Muscle of leg (tissue), 11 donors: ENCODE results near the gene PHLDA1. TPM values are rescaled to one million over a fixed set of nuclear protein-coding genes. Genes with fewer than 3 reads are reported as not detected.

Experiments
- DNase-seq: peaks from one replicate; pipeline ENCODE4 v3.0.0; 2013
- H3K27ac ChIP-seq: one replicate; pipeline ENCODE4 v1.5.1; 2013; ENCODE audit warnings: mild to moderate bottlenecking, low read length, control low read depth
- H3K27me3 ChIP-seq: one replicate; pipeline ENCODE4 v1.6.1; 2013; ENCODE audit warnings: low read length; ENCODE audit not compliant: control insufficient read depth, insufficient read depth
- H3K36me3 ChIP-seq: one replicate; pipeline ENCODE4 v1.6.1; 2013; ENCODE audit warnings: low read length; ENCODE audit not compliant: control insufficient read depth, insufficient read depth
- H3K4me1 ChIP-seq: one replicate; pipeline ENCODE4 v1.6.1; 2013; ENCODE audit warnings: low read length; ENCODE audit not compliant: control insufficient read depth, insufficient read depth
- H3K4me3 ChIP-seq: one replicate; pipeline ENCODE4 v1.5.1; 2013; ENCODE audit warnings: low read length, control low read depth
- H3K9me3 ChIP-seq: replicated peaks from 2 replicates; pipeline ENCODE4 v1.6.1; 2013; ENCODE audit warnings: low read depth, low read length; ENCODE audit not compliant: control insufficient read depth
- WGBS: methylation state at CpG from one replicate; pipeline ENCODE4 v1.1.5; 2013; ENCODE audit warnings: missing lambda C conversion rate; ENCODE audit not compliant: insufficient coverage; 5-methylcytosine and 5-hydroxymethylcytosine counted together
- polyA plus RNA-seq, 8 donors: library from polyadenylated mRNA; unstranded; fragments of 120-200 nt; gene quantifications; one replicate each; pipeline versions ENCODE4 v1.2.1 to v1.2.3, GENCODE V29; 2013; ENCODE audit warnings: inconsistent platforms in 1 of 8, low replicate concordance in 1 of 8; ENCODE audit not compliant: insufficient read length in 8 of 8, insufficient read depth in 1 of 8
- total RNA-seq: library from RNA; stranded (reverse); fragments of 120-200 nt; gene quantifications from one replicate; pipeline ENCODE4 v1.2.4, GENCODE V29; 2013

Gene PHLDA1
- total and polyA plus RNA-seq, 9 donors, result 15.3 to 42.0 (median 23.8) TPM

DNA sequence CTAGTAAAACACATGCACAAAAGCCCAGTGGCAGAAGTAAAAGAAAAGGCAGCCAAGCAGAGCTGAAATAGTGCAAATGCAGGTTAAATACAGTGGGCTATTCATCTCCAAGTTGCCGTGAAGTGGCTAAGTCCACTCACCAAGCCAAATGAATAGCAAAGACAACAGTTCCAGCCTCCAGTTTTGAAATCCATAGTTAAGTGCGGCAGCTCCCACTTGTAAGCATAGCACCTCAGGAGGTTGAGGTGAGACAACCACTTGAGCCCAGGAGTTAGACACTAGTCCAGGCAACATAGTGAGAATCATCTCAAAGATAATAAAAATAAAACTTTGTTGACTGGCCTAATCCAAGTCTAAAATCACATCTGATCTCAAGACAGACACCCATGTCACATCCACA lies 9.8 kb upstream of the PHLDA1 start:
- WGBS, result no CpG with 5 or more reads among the region's 2 CpGs
- Histone ChIP-seq H3K27ac (no peak overlapping the region), H3K27me3 (no peaks in the 10 kb centered on the region), H3K4me1 (peaks cover 3% of the 10 kb centered on the region), H3K4me3 (no peak overlapping the region), H3K9me3 (no peaks in the 10 kb centered on the region), H3K36me3 (peaks cover 9% of the 10 kb centered on the region)
- DNase-seq, result no peak

DNA sequence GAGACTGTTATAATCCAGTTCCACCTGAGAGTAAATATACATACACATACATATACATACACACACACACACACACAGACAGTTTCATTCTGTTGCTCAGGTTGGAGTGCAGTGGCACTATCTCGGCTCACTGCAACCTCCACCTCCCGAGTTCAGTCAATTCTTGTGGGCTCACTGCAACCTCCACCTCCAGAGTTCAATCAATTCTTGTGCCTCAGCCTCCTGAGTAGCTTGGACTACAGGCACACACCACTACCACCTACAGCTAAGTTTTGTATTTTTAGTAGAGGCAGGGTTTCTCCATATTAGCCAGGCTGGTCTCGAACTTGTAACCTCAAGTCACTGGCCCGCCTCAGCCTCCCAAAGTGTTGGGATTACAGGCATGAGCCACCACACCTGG lies 8.9 kb upstream of the PHLDA1 start:
- Histone ChIP-seq H3K9me3 (no peaks in the 10 kb centered on the region), H3K27me3 (no peaks in the 10 kb centered on the region), H3K4me1 (peaks cover 3% of the 10 kb centered on the region), H3K27ac (no peak overlapping the region), H3K4me3 (no peak overlapping the region), H3K36me3 (peaks cover 9% of the 10 kb centered on the region)
- DNase-seq, result no peak
- no CpG with 5 or more reads among the region's 4 CpGs for WGBS

DNA sequence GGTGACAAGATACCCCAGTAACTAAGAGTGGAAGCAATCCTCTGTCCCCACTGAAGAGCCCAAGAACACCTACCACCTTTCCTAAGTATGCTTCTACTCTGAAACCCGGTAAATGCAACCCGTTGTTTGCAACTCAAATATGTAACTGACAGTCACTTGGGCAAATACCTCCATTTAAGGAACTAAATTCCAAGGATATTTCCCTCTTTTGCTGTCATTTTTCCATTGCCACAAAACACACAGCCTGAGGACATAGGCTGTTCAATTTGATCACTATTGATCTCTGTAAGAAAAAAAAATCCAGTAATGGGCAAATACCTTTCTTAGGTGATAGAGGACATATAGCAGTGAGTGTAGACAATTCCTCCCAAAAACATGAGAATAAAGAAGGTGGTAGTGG lies 6.6 kb upstream of the PHLDA1 start:
- Histone ChIP-seq H3K27ac (no peak overlapping the region), H3K9me3 (no peaks in the 10 kb centered on the region), H3K27me3 (no peaks in the 10 kb centered on the region), H3K4me1 (peaks cover 12% of the 10 kb centered on the region), H3K36me3 (peaks cover 2% of the 10 kb centered on the region), H3K4me3 (no peak overlapping the region)
- no peak for DNase-seq
- WGBS, result 32% methylated on average over 2 of the region's 2 CpGs

DNA sequence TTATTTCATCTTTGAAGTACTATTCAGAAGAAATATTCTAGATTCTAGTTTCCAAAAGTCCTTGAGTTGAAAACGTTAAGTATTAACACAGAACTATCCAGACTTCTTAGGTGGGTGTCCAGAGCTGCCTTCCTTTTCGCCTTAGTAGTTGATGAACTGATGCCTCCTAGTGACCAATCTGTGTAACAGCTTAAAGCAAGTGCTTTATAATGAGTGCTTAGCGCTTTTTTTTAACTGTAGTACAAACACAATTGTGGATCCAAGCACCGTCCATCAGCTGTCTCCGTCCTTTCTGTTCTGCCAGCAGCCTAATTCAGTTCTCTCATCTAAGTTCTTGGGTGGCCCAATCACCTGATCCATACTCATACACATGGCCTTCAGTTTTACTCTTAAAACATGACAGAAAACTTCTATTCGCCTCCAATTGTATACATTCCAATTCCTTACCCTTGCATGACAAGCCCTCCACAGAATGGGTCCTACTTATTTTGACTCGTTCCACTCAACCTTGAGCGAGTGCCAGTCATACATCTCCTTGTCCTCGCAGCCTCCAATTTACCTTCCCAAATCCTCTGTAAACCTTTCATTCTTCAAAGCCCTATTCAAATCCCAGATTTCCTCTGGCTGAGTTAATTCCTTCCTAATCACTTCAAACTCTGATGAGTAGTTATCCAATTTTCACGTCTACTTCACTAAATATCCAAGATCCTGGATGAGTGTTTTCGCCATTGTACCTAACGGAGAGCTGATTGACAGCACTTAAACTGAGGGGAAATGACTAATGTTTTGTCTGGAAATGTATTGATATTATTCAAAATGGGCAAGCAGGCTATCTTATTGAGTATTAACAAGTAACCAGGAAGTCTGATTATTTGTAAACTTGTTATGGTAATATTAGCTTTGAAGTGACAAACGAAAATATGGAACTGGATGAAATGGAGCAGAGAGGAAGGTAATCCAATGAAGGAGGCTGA lies 5.8 kb upstream of the PHLDA1 start:
- WGBS, result 33% methylated on average over 6 of the region's 13 CpGs
- Histone ChIP-seq H3K27ac (no peak overlapping the region), H3K36me3 (no peaks in the 10 kb centered on the region), H3K9me3 (no peaks in the 10 kb centered on the region), H3K4me3 (no peak overlapping the region), H3K4me1 (peaks cover 14% of the 10 kb centered on the region), H3K27me3 (no peaks in the 10 kb centered on the region)
- DNase-seq, result peak; percentile 88

DNA sequence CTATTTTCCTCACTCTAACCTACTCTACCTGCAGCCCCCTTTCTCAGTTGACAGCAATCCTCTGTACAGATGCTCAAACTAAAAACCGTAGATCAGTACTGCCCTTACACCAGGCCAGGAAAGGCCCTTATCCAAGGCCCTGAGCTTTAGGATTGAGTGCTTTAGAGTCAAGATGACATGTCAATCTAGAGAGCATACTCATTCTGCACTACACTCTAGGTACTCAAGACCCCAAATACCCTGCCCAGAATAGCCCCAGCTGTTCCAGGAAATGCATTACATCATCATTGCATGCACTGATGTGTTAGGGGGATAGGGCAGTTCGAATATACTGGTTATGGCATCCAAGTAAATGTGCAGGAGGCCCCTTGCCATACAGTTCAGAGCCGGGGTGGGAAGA lies 3.5 kb upstream of the PHLDA1 start:
- Histone ChIP-seq H3K4me1 (peaks cover 18% of the 10 kb centered on the region), H3K9me3 (no peaks in the 10 kb centered on the region), H3K27ac (no peak overlapping the region), H3K36me3 (no peaks in the 10 kb centered on the region), H3K27me3 (peaks cover 3% of the 10 kb centered on the region), H3K4me3 (no peak overlapping the region)
- 29% methylated on average over 1 of the region's 3 CpGs for WGBS
- DNase-seq, result no peak

DNA sequence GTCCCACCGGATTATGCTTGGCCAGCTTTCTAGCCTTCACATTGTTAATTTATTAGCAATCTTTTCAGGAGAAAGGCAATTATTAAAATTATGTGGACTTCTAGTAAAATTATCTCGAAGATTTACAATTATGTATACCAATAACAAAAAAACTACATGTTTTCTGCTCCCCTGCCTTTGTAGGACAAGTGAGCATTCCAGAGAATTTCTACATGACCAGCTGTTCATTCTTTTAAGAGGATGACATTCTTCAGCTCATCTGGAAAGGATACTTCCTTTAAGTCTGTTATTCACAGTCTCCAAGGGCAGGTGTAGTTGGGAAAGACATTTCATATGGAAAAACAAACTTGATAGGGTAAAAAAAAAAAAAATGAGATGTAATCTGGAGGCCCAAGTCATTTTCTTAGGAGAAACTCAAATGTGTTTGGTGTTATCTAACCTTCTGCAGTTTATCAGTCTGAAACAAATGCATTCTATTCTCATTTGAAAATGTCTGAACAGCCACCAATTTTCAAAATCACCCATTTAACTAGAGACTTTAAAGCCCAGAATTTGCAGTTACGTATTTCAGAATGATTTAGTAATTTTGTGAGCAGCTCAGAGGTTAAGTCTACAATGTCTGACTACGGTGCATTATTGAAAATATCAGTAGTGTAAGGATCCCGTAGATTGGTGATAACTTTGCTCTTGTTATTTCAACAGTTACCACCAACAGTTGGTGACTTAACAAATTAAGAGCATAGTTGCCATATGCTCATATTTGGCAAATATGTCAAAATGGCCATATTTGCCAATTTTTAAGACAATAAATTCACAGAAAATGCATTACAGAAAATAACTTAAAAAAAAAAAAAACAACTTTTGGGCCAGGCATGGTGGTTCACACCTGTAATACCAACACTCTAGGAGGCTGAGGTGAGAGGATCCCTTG lies 1.8 kb upstream of the PHLDA1 start:
- peak overlapping the region; percentile 98 for H3K27ac ChIP-seq
- WGBS, result no CpG with 5 or more reads among the region's 5 CpGs

DNA sequence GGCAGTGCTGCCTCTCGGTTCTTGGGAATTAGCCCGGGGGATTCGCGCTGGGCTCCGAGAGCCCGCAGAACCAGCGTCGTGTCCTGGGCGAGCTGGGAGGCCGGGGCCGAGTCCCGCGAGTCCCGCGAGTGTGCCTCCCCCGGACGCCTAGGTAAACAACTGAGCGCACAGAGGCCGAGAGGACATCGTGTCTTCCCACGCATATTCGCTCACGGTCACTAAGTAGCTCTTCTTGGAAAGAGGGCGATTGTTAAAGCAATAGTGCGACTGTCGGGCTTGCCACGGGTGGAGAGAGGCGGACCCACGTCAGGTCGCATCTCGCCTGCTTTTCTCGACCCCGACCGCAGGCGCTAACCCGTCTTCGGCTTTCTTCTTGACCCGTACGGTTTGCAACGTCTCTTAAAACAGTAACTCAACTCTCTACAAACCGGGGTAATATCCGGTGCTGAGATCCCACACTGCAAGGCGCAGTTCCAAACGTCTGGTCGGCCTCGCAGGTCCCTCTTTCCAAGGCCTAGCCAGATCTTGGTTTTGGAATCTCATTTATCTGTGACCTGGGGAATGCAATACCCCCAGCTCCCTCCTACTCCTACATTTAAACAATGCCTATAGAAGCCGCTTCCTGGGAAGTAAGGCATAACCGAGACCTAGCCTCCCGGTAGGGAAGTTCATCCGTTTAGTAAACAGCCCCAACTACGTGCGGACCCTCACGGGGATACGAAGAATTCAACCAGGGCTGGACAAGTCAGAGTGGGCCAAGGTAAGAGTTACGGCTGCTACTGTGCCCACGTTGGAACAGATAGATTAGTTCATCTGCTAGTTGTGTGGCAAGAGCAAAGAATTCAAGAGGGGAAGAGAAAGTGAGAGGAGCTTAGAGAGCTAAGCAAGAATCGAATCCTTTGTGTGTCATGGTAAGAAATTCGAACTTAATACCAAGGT lies 736 bp upstream of the PHLDA1 start:
- H3K4me3 ChIP-seq, result peak overlapping the region; percentile 87
- DNase-seq, result peak; percentile 87

More for the DNA sequence above, 1.8 kb upstream of the PHLDA1 start:
- peak; percentile 85 for DNase-seq
- no peaks in the 10 kb centered on the region for H3K36me3 ChIP-seq
- H3K27me3 ChIP-seq, result peaks cover 3% of the 10 kb centered on the region
- H3K4me1 ChIP-seq, result peaks cover 19% of the 10 kb centered on the region
- no peaks in the 10 kb centered on the region for H3K9me3 ChIP-seq
- peak overlapping the region; percentile 87 for H3K4me3 ChIP-seq

DNA sequence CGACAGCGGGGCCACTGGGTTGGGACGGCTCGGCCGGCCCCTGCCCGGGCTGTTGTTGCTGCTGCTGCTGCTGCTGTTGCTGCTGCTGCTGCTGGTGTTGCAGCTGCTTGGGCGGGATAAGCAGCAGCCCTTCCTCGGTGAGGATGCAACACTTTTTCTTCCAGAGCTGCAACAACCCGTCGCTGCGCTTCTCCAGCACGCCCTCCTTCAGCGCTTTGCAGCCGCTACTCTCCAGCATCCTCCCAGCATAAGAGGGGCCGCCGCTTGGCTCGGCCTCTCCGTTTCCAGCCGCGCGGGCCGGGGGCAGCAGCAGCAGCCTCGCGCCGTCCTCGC lies 529 bp downstream of the PHLDA1 start:
- Histone ChIP-seq H3K9me3 (no peaks in the 10 kb centered on the region), H3K36me3 (peaks cover 3% of the 10 kb centered on the region), H3K27ac (peak overlapping the region; percentile 98), H3K4me3 (peak overlapping the region; percentile 87), H3K27me3 (peaks cover 3% of the 10 kb centered on the region), H3K4me1 (peaks cover 16% of the 10 kb centered on the region)
- WGBS, result under 1% methylated on average over 26 of the region's 26 CpGs
- DNase-seq, result no peak

More for the DNA sequence above, 736 bp upstream of the PHLDA1 start:
- H3K27me3 ChIP-seq, result peaks cover 3% of the 10 kb centered on the region
- under 1% methylated on average over 52 of the region's 58 CpGs for WGBS
- H3K36me3 ChIP-seq, result no peaks in the 10 kb centered on the region
- peak overlapping the region; percentile 98 for H3K27ac ChIP-seq
- H3K9me3 ChIP-seq, result no peaks in the 10 kb centered on the region
- peaks cover 17% of the 10 kb centered on the region for H3K4me1 ChIP-seq

DNA sequence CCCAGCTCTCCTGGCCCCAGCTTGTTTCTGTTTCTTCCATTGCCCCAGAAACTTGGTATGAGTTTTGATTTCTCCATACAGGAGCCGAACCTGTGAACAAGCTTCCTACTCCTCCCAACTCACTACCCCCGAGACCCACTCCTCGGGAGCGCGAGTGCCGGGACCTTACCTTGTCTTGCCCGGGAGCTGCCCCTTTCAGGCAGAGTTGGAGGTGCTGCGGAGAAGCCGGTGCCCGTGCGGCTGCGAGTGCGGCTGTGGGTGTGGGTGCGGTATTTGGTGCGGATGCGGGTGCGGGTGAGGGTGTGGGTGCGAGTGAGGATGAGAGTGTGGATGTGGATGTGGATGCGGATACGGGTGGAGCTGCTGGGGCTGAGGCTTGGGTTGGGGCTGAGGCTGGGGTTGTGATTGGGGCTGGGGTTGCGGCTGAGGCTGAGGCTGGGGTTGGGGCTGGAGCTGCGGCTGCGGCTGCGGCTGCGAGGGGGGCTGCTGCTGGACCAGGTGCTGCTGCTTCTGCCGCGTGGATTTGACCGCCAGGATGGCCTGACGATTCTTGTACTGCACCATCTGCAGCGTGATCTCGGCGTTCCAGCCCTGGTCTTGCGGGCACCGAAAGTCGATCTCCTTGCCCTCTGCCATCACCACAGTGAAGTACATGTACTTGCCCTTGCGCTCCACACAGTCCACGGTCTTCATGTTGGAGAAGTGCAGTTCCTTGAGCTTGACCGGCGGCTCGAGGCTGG lies 1.1 kb downstream of the PHLDA1 start:
- peaks cover 16% of the 10 kb centered on the region for H3K4me1 ChIP-seq
- H3K9me3 ChIP-seq, result no peaks in the 10 kb centered on the region
- peak; percentile 61 for DNase-seq
- peaks cover 3% of the 10 kb centered on the region for H3K36me3 ChIP-seq
- H3K27ac ChIP-seq, result peak overlapping the region; percentile 98
- peaks cover 3% of the 10 kb centered on the region for H3K27me3 ChIP-seq
- under 1% methylated on average over 36 of the region's 40 CpGs for WGBS
- peak overlapping the region; percentile 87 for H3K4me3 ChIP-seq
